Right renal cortex interstitium (tissue), 3 donors: ENCODE data around the gene ICAM3. TPM values are rescaled to one million over a fixed set of nuclear protein-coding genes. Genes with fewer than 3 reads are reported as not detected.

Experiments used
- DNase-seq, 3 donors: peaks; one replicate each; pipeline ENCODE4 v3.0.0-alpha.2; 2013; ENCODE audit warnings: low read depth in 3 of 3, low spot score in 2 of 3
- polyA plus RNA-seq, 3 donors: library from polyadenylated mRNA; unstranded; fragments of 120-200 nt; gene quantifications; one replicate each; pipeline ENCODE4 v1.2.1, GENCODE V29; 2013; ENCODE audit not compliant: insufficient read length in 3 of 3

Gene ICAM3
- polyA plus RNA-seq, 3 donors: 7.4 to 10.7 (median 8.4) TPM

- no peak for DNase-seq
These were observed 46.4 kb downstream of the ICAM3 start for GRCh38 chr19:10292789-10293636.

- DNase-seq: no peak
These were observed 47.1 kb downstream of the ICAM3 start for GRCh38 chr19:10292206-10292788.

- DNase-seq: no peak
These were observed 47.7 kb downstream of the ICAM3 start for GRCh38 chr19:10291554-10292205.

- no peak for DNase-seq
These were observed 48.4 kb downstream of the ICAM3 start for GRCh38 chr19:10290876-10291553.

- DNase-seq: no peak
These were observed 49.0 kb downstream of the ICAM3 start for GRCh38 chr19:10290357-10290875.

GRCh38 chr19:10289836-10290356 is 49.5 kb downstream of the ICAM3 start, which contains the start of gene ICAM5:
TSS of gene ICAM5 (plus strand) at chr19:10289952. CDS start at chr19:10290044, 92 bp downstream.
- DNase-seq: no peak

GRCh38 chr19:10289167-10289835 is 50.1 kb downstream of the ICAM3 start:
- no peak for DNase-seq

GRCh38 chr19:10288662-10289166 is 50.7 kb downstream of the ICAM3 start:
- DNase-seq: no peak

GRCh38 chr19:10286803-10287737 is 52.4 kb downstream of the ICAM3 start, which contains the start of gene ICAM4:
TSS of gene ICAM4 (plus strand) at chr19:10286955. CDS start at chr19:10287013, 58 bp downstream.
- DNase-seq: peak in 2 of 3 donors; percentile 71 to 73

- DNase-seq: no peak
These were observed 54.0 kb downstream of the ICAM3 start for GRCh38 chr19:10285393-10285792.

- no peak for DNase-seq
These were observed 54.5 kb downstream of the ICAM3 start for GRCh38 chr19:10284960-10285278.

- no peak for DNase-seq
These were observed 55.1 kb downstream of the ICAM3 start for GRCh38 chr19:10284065-10284959.

Other genes starting within 250 kb of the ICAM3 start
- gene ANGPTL6, start 236.9 kb downstream of the ICAM3 start, polyA plus RNA-seq: 1 to 10 TPM; 1.6 to 2.3 (median 2.0) TPM
- 10 to 100 TPM; 25.6 to 31.1 (median 25.8) TPM for gene PPAN, start 233.3 kb downstream of the ICAM3 start, polyA plus RNA-seq
- 10 to 100 TPM in 2 of 3 donors, 1 to 10 TPM in 1; 8.9 to 11.6 (median 10.5) TPM for gene P2RY11, start 227.9 kb downstream of the ICAM3 start, polyA plus RNA-seq
- gene EIF3G, start 219.7 kb downstream of the ICAM3 start, polyA plus RNA-seq: 100 to 1,000 TPM; 186 to 204 (median 191) TPM
- gene DNMT1, start 144.7 kb downstream of the ICAM3 start, polyA plus RNA-seq: 100 to 1,000 TPM in 2 of 3 donors, 10 to 100 TPM in 1; 99.0 to 106 (median 102) TPM
- gene S1PR2, start 108.3 kb downstream of the ICAM3 start, polyA plus RNA-seq: 10 to 100 TPM in 2 of 3 donors, 1 to 10 TPM in 1; 9.6 to 10.8 (median 10.2) TPM
- gene MRPL4, start 87.4 kb downstream of the ICAM3 start, polyA plus RNA-seq: 10 to 100 TPM; 30.8 to 34.6 (median 30.8) TPM
- 1 to 10 TPM; 5.8 to 6.5 (median 6.3) TPM for gene ICAM1, start 68.5 kb downstream of the ICAM3 start, polyA plus RNA-seq
- gene ICAM4, start 52.7 kb downstream of the ICAM3 start, polyA plus RNA-seq: under 1 TPM in 2 of 3 donors, not detected in 1; 0.21 to 0.55 TPM
- gene ICAM5, start 49.7 kb downstream of the ICAM3 start, polyA plus RNA-seq: under 1 TPM; 0.08 to 0.18 (median 0.10) TPM
- gene ZGLP1, start 29.8 kb downstream of the ICAM3 start, polyA plus RNA-seq: 1 to 10 TPM; 2.9 to 3.9 (median 3.4) TPM
- 10 to 100 TPM; 15.4 to 19.3 (median 18.0) TPM for gene FDX2, start 23.6 kb downstream of the ICAM3 start, polyA plus RNA-seq
- gene RAVER1, start 6.1 kb downstream of the ICAM3 start, polyA plus RNA-seq: 10 to 100 TPM; 17.9 to 22.8 (median 22.6) TPM
- 100 to 1,000 TPM in 1 of 3 donors, 10 to 100 TPM in 2; 96.7 to 100 (median 97.5) TPM for gene TYK2, start 40.9 kb upstream of the ICAM3 start, polyA plus RNA-seq
- gene CDC37, start 63.9 kb upstream of the ICAM3 start, polyA plus RNA-seq: 100 to 1,000 TPM; 141 to 150 (median 144) TPM
- 1 to 10 TPM; 1.7 to 2.8 (median 2.1) TPM for gene PDE4A, start 80.9 kb upstream of the ICAM3 start, polyA plus RNA-seq
- gene KEAP1, start 163.7 kb upstream of the ICAM3 start, polyA plus RNA-seq: 10 to 100 TPM; 84.6 to 89.6 (median 89.1) TPM
- gene S1PR5, start 177.8 kb upstream of the ICAM3 start, polyA plus RNA-seq: 1 to 10 TPM; 1.3 to 1.7 (median 1.5) TPM
- 10 to 100 TPM; 27.3 to 33.3 (median 29.8) TPM for gene ATG4D, start 204.3 kb upstream of the ICAM3 start, polyA plus RNA-seq
- 10 to 100 TPM; 28.7 to 38.8 (median 37.1) TPM for gene KRI1, start 226.4 kb upstream of the ICAM3 start, polyA plus RNA-seq
- 10 to 100 TPM; 10.8 to 11.9 (median 10.9) TPM for gene CDKN2D, start 229.4 kb upstream of the ICAM3 start, polyA plus RNA-seq
- 10 to 100 TPM; 41.8 to 51.5 (median 41.9) TPM for gene AP1M2, start 247.7 kb upstream of the ICAM3 start, polyA plus RNA-seq